SKM-1 treated with dmso at 0.1 percent for 144 hours (cell line): ENCODE results near the gene OR1D2.
"Not testable (repeated sequence)": the region's sequence is repeated elsewhere in the genome, so short reads cannot be mapped to it uniquely, and the experiment has no call there.

Experiments
- DNase-seq: peaks from one replicate; lab custom pipeline; 2025; ENCODE audit not compliant: unreplicated experiment; lab: John Stamatoyannopoulos, UW

OR1D2 gene

GRCh38 chr17:3104322-3104721 lies at the start of gene OR1D2:
Gene OR1D2, minus strand, starts transcription at chr17:3104422. Its CDS starts 11,426 bp downstream, at chr17:3092996.
- no peak for DNase-seq

- not testable (repeated sequence) for DNase-seq
These were observed 33.3 kb upstream of the OR1D2 start for GRCh38 chr17:3137494-3137893.

- no peak for DNase-seq
These were observed 23.2 kb upstream of the OR1D2 start, which contains the start of gene OR1G1 for GRCh38 chr17:3127451-3127850. Gene OR1G1, minus strand, starts transcription at chr17:3127551. Its CDS starts 0 bp downstream, at chr17:3127551.

GRCh38 chr17:3073850-3074249 lies 30.4 kb downstream of the OR1D2 start:
- not testable (repeated sequence) for DNase-seq

GRCh38 chr17:3065192-3065591 lies 39.0 kb downstream of the OR1D2 start:
- peak; percentile 53 for DNase-seq

GRCh38 chr17:3063507-3063906 lies 40.7 kb downstream of the OR1D2 start, which contains the start of gene OR1D5:
Gene OR1D5, minus strand, starts transcription at chr17:3063607. Its CDS starts 0 bp downstream, at chr17:3063607.
- DNase-seq: not testable (repeated sequence)

GRCh38 chr17:3062824-3063377 lies 41.3 kb downstream of the OR1D2 start:
- DNase-seq: not testable (repeated sequence)

- not testable (repeated sequence) for DNase-seq
These were observed 49.4 kb downstream of the OR1D2 start for GRCh38 chr17:3054868-3055267.

- DNase-seq: no peak
These were observed 54.4 kb downstream of the OR1D2 start for GRCh38 chr17:3049705-3050295.

GRCh38 chr17:3048727-3049471 lies 55.3 kb downstream of the OR1D2 start:
- DNase-seq: peak; percentile 93

- no peak for DNase-seq
These were observed 57.5 kb downstream of the OR1D2 start for GRCh38 chr17:3046753-3047152.

- no peak for DNase-seq
These were observed 60.4 kb downstream of the OR1D2 start for GRCh38 chr17:3043737-3044365.

GRCh38 chr17:3040882-3041281 lies 63.3 kb downstream of the OR1D2 start:
- no peak for DNase-seq

- DNase-seq: no peak
These were observed 64.5 kb downstream of the OR1D2 start for GRCh38 chr17:3039736-3040135.

GRCh38 chr17:3038941-3039340 lies 65.3 kb downstream of the OR1D2 start:
- no peak for DNase-seq
